Body of pancreas (tissue), 4 donors: ENCODE results near the gene SLC26A2. TPM values are rescaled to one million over a fixed set of nuclear protein-coding genes. Genes with fewer than 3 reads are reported as not detected.
A peak's percentile ranks its signal among the peaks of the same experiment; 100 is the strongest.

Source experiments
- ATAC-seq: fragments of 150-250 bp; one replicate; pipeline ENCODE4 v1.9.1; 2016
- DNase-seq, 4 donors: peaks; one replicate each; pipeline ENCODE4 v3.0.0-alpha.2; 2019
- H3K27ac ChIP-seq, 4 donors: fragments of 200-600 bp; sonication (generic); 1 replicate in 3 of 4; 2 replicates in 1 of 4; pipeline versions ENCODE4 v1.5.1 to v1.6.1; 2016 to 2019; ENCODE audit warnings: mild to moderate bottlenecking in 1 of 4, mixed read lengths in 1 of 4, moderate library complexity in 1 of 4
- H3K27me3 ChIP-seq, 2 donors: fragments of 200-600 bp; sonication (generic); one replicate each; pipeline ENCODE4 v1.6.0; 2016; ENCODE audit warnings: mild to moderate bottlenecking in 1 of 2
- H3K36me3 ChIP-seq, 2 donors: fragments of 200-600 bp; sonication (generic); replicated peaks in 1 of 2; 2 replicates each; pipeline ENCODE4 v1.5.1; 2016; ENCODE audit warnings: low read depth in 2 of 2; ENCODE audit not compliant: insufficient read depth in 1 of 2
- H3K4me1 ChIP-seq: fragments of 200-600 bp; sonication (generic); one replicate; pipeline ENCODE4 v1.6.0; 2016
- H3K4me3 ChIP-seq, 2 donors: fragments of 200-600 bp; sonication (generic); 1 replicate in 1 of 2; 2 replicates in 1 of 2; pipeline ENCODE4 v1.5.1; 2016 to 2019
- H3K9me3 ChIP-seq, 3 donors: fragments of 200-600 bp; sonication (generic); 1 replicate in 2 of 3; 2 replicates in 1 of 3; pipeline ENCODE4 v1.5.1; 2016
- CTCF ChIP-seq, 7 experiments: fragments of 450-650 bp in 4 of 7; fragments of 200-600 bp in 3 of 7; sonication (generic) in 3 of 7; IDR thresholded peaks; one replicate each; pipeline ENCODE4 v1.5.1; 2016 to 2019; ENCODE audit warnings: antibody characterized with exemption in 7 of 7
- POLR2A ChIP-seq, 3 donors: fragments of 450-650 bp; IDR thresholded peaks; one replicate each; pipeline ENCODE4 v1.6.1; 2016; ENCODE audit warnings: antibody characterized with exemption in 3 of 3, mild to moderate bottlenecking in 2 of 3
- WGBS, 2 donors: methylation state at CpG; one replicate each; pipeline ENCODE4 v1.1.5; 2017; 5-methylcytosine and 5-hydroxymethylcytosine counted together
- intact Hi-C: fragments of 100-400 bp; cut with DNase I; formaldehyde crosslinking; loops from one replicate; pipeline ENCODE4 v1.15.1; 2023
- total RNA-seq, 2 donors: library from RNA; depleted of rRNA; stranded (reverse); fragments of >200 nt; gene quantifications; one replicate each; pipeline ENCODE4 v1.1.0, GENCODE V29; 2016

Gene SLC26A2
- total RNA-seq, 2 donors from 2014 or later, result 2.3 to 6.5 TPM

- TF ChIP-seq CTCF (IDR thresholded peaks at IDR 0.05), result no peak
- no peak for TF ChIP-seq POLR2A (IDR thresholded peaks at IDR 0.05)
- Histone ChIP-seq H3K4me3 (no peak overlapping the region), H3K36me3 (no peaks in the 10 kb centered on the region), H3K9me3 (no peaks in the 10 kb centered on the region), H3K27ac (peak overlapping the region in 1 of 4 donors; percentile 2), H3K27me3 (no peaks in the 10 kb centered on the region), H3K4me1 (peaks cover 11% of the 10 kb centered on the region)
- WGBS, 2 donors, result 92 to 98% methylated on average over 3 of the region's 3 CpGs
- DNase-seq (no peak), ATAC-seq (no peak)
- intact Hi-C loops, result no loop called here
Measured at GRCh38 chr5:149981206-149981605, 20.6 kb downstream of the SLC26A2 start.

DNA sequence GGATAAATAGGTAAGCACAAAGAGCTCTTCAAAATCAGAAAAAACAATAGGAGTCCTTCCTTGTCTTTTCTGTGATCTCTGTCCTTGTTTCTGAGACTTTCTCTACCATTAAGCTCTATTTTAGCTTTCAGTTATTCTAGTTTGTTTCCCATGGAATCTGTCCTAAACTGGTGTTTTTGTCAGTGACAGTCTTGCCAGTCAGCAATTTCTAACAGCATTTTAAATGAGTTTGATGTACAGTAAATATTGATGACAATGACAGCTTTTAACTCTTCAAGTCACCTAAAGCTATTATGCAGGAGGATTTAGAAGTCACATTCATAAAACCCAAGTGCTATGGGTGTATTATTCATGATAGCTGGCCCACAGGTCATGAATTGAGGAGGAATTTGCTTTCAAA lies 21.9 kb downstream of the SLC26A2 start:
- no peaks in the 10 kb centered on the region for H3K9me3 ChIP-seq
- H3K27me3 ChIP-seq, result no peaks in the 10 kb centered on the region
- ATAC-seq, result no peak
- peaks cover 11% of the 10 kb centered on the region for H3K4me1 ChIP-seq
- H3K4me3 ChIP-seq, result no peak overlapping the region
- intact Hi-C loops, result no loop called here
- TF ChIP-seq CTCF (IDR thresholded peaks at IDR 0.05), result no peak
- TF ChIP-seq POLR2A (IDR thresholded peaks at IDR 0.05), result no peak
- H3K36me3 ChIP-seq, result no peaks in the 10 kb centered on the region
- H3K27ac ChIP-seq, result no peak overlapping the region
- no peak for DNase-seq

- Histone ChIP-seq H3K4me1 (no peaks in the 10 kb centered on the region), H3K4me3 (no peak overlapping the region), H3K27me3 (no peaks in the 10 kb centered on the region), H3K9me3 (no peaks in the 10 kb centered on the region), H3K27ac (no peak overlapping the region), H3K36me3 (no peaks in the 10 kb centered on the region)
- DNase-seq (no peak), ATAC-seq (no peak)
- 74 to 88% methylated on average over 5 of the region's 5 CpGs for WGBS, 2 donors
- no peak for TF ChIP-seq CTCF (IDR thresholded peaks at IDR 0.05)
- TF ChIP-seq POLR2A (IDR thresholded peaks at IDR 0.05), result no peak
- intact Hi-C loops, result loop anchor here (5.0 kb wide), 1 partner anchor 156 kb away; no protein-coding TSS in a partner anchor
Measured at GRCh38 chr5:149988126-149988525, 27.6 kb downstream of the SLC26A2 start.

- Histone ChIP-seq H3K27me3 (no peaks in the 10 kb centered on the region), H3K9me3 (no peaks in the 10 kb centered on the region), H3K4me3 (no peak overlapping the region), H3K4me1 (no peaks in the 10 kb centered on the region), H3K36me3 (peaks cover 0 to 3% of the 10 kb centered on the region in 2 donors), H3K27ac (no peak overlapping the region)
- intact Hi-C loops, result loop anchor here (10.0 kb wide), 2 partner anchors 46 to 356 kb away; partner anchors contain the start of gene PDE6A
- DNase-seq, result peak; percentile 83 to 88 (median 85)
- ATAC-seq, result peak; percentile 94
- TF ChIP-seq CTCF (IDR thresholded peaks at IDR 0.05), result peak; percentile 81 to 98 (median 92)
- no peak for TF ChIP-seq POLR2A (IDR thresholded peaks at IDR 0.05)
- 60 to 61% methylated on average over 4 of the region's 4 CpGs for WGBS, 2 donors
Measured at GRCh38 chr5:149990518-149991376, 30.2 kb downstream of the SLC26A2 start.
